Inflammatory macrophage treated with lipopolysaccharide for 4 hours (primary cell): ENCODE measurements around the gene ASB18.

ENCODE experiments used
- DNase-seq: peaks from one replicate; pipeline ENCODE4 v3.0.0-alpha.2; 2020

ASB18 gene

GRCh38 chr2:236241181-236242056 lies 22.8 kb downstream of the ASB18 start:
- DNase-seq, result no peak

DNA sequence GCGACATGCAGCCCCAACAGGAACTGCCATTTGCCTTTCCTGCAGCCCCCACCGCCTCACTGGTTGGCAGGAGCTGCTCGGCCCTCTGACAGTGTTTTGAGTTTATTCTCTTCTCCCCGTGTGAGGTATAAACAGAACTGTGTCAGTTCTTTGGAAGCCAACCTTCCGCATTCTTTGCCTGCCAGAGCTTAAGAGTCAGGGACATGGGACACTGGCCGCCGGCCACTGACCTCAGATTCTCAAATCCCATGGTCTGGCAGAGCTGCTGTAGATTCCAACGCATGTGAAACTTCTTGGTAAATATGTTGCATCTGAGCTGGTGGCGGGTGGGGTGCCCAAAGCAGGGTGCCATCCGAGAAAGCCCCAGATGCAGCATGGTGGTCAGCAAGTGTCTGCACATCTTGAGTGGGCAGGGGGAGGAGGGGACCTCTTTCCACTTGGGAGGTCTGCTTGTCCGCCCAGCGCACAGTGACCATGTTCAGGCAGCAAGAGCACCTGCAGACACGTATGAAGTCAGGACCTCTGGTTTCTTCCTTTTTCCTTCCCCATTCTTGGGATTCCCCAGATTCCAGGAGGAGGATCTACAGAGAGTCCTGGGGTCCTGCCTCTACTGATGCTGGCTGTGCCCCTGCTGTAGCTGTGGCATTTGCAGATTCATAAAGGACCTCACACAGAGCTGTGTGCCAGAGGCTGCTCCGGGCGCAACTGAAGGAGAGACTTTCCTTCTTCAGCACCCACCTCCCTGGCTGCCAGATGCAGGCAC lies 23.8 kb downstream of the ASB18 start:
- DNase-seq, result no peak

GRCh38 chr2:236239276-236240065 lies 24.7 kb downstream of the ASB18 start:
- no peak for DNase-seq

DNA sequence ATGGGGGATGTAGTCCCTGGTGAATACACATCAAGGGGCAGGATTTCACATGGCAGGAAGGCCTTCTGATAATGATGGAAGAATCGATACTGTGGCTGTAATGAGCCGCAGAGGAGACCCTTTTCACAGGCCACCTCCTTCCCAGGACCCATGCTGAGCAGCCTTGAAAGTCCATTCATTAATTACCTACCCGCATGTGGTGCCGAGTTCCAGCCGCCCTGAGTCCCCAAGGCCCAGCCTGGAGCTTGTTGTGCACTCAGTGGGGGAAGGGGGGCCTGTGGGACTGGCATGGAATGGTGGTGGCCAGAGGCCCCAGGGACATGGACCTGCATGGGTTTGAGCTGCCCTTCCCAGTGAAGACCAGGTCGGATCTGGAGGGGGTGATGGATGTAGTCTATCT lies 25.5 kb downstream of the ASB18 start:
- DNase-seq, result no peak

DNA sequence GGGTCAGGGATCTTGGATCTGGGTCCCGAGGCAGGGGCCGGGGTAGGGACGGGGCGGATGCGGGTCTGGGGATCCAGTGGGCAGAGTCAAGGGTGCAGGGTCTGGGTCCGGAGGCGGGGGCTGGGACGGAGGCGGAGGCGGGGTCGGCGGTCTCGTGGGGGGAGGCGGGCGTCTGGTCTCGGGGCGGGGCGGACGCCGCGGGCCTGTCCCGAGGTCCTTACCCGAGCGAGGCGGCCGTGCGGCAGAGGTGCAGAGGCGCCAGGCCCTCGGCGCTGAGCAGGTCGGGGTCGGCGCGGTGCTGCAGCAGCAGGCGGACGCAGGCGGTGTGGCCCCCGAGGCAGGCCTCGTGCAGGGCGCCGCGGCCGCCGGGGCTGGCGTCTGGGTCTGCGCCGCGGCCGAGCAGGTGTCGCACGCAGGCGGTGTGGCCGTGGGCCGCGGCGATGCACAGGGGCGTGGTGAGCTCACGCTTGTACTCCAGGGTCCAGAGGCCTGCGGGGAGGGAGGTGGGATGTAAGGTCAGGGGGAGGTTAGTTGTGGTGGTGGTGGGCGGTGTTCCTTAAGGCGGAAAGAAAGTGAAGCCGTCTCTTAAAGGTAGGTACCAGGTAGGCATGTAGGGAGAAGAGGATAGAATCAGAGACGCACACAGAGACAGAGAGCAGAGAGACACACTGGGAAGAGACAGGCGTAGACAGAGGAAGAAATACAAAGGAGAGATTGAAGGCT lies 26.6 kb downstream of the ASB18 start:
- no peak for DNase-seq

DNA sequence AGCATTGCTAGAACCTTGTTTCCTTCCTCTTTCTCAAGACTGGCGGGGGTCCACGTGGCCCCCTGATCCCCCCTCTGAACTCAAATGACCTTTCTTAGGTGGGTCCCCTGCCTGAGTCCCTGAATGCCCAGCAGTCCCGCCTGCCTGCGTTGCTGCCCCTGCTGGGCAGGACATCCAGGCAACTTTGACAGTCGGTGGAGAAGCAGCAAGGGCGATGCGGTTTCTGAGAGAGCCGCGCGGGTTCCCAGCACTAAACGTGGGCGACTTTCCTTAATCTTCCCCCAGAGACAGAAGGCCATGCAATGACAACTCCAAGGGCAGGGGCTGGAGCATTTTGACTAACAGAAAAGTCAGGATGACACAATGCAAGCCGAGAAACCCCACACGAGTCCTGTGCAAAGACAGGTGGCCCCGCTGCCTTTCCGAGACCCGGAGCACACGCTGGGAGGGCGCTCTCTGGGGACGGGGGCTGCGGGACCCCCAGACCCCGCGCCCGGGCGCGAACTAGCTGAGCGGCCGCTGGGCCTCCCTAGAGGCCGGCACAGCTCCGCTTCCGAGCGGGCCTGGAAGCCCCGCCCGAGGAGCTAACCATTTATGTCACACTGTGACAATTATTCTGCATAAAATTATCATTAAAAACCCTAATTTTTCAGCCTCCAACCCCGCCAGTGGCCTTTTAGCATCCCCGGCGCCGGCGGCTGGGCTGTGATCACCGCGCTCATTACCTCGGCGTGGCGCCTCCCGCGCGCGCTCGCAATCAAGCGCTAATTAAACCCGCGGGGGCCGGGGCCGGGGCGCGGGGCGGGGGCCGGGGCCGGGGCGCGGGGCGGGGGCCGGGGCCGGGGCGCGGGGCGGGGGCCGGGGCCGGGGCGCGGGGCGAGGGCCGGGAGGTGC lies 27.4 kb downstream of the ASB18 start:
- no peak for DNase-seq

DNA sequence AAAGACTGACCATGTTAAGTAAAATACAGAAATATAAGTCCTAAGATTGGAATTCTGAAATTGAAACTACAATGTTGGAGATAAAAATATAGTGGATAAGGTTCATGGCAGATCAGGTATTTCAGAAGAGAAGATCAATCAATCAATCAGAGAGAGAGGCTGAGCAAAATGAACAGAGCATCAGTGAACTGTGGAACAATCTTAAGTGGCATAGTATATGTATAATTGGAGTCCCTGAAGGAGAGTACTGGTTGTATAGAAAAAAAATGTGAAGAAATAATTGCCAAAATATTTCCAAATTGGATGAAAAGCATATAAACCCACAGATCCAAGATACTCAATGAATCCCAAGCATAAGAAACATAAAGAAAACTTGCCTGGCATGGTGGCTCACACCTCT lies 35.0 kb downstream of the ASB18 start:
- DNase-seq, result no peak

DNA sequence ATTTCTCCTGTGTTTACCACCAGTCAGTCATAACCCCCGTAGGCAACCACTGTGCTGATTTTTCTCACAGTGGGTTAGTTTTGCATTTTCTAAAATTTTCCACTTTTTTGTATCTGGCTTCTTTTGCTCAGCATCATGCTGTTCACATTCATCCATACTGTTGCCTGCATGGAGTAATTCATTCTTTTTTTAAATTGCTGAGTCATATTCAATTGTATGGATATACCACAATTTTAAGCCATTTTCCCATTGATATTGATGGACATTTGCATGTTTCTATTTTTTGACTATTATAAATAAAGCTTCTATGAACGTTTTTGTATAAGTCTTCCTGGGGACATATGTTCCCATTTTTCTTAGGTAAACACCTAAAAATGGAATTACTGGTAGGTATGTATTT lies 40.5 kb downstream of the ASB18 start:
- no peak for DNase-seq

GRCh38 chr2:236221798-236222197 lies 42.4 kb downstream of the ASB18 start:
- no peak for DNase-seq

- DNase-seq, result no peak
Observed at GRCh38 chr2:236219411-236219810, 44.8 kb downstream of the ASB18 start.

- DNase-seq, result no peak
Observed at GRCh38 chr2:236217926-236218325, 46.3 kb downstream of the ASB18 start.

- no peak for DNase-seq
Observed at GRCh38 chr2:236216711-236217110, 47.5 kb downstream of the ASB18 start.

- DNase-seq, result no peak
Observed at GRCh38 chr2:236215761-236216333, 48.4 kb downstream of the ASB18 start.

- DNase-seq, result no peak
Observed at GRCh38 chr2:236215196-236215595, 49.0 kb downstream of the ASB18 start.

DNA sequence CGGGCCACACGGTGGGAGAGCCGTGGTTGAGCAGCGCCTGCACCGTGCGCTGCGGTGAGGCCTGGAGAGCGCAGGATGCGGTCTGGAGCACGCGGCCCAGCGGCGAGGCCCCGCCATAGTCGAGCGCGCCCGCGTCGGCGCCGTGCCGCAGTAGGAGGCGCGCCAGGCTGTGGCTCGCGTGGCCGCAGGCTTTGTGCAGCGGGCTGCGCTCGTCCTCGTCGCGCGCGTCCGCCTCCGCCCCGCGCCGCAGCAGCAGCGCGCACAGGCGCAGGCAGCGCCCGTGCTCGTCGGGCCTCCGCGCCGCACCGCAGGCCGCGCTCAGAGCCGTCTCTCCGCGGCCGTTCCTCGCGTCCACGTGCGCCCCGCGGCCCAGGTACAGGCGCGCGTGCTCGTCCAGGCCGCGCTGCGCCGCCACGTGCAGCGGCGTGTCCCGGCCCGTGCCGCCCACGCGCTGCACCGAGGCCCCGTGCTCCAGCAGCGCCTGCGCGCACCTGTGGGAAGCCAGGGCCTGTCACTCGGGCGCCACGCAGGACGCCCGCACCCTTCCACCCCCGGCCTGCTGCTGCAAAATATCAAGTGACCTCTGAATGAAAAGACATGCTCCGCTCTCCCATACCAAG lies 49.7 kb downstream of the ASB18 start:
- no peak for DNase-seq

DNA sequence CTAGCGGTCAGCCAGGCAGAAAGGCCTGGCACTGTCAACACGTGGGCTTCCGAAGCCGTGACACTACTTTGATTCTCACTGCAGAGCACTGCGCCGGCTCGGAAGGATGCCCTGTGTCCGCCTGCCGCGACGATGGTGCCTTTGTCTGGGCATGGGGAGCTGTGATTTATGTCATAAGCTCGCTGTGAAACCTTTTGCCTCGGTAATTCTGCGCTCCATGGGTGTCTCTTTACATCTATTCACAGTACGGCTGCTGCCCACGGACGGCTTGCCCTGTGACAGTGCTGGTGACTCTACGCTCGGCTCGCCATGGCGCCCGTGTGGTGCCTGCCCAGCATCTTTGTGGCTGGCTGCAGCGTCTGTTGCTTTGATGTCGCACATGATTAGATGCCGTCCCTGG lies 52.9 kb downstream of the ASB18 start:
- no peak for DNase-seq

DNA sequence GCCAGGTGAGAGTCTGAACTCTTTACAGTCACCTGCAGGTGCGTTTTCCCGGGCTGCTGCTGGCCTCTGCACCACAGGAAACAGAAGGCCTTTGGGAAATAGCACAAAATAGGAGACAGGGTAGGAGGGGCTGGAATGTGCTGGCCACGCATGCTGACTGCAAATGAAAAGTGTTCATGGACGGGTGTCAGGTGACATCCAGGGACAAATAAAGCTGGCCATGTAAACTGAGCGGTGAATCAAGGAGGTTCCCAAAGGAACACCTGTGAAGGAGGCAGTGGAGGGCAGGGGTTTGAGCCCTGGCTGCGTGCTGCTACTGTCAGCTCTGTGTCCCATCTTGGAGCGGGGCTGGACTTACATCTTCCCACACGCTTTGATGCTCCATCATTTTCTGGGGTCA lies 53.7 kb downstream of the ASB18 start:
- no peak for DNase-seq

GRCh38 chr2:236209996-236210395 lies 54.2 kb downstream of the ASB18 start:
- DNase-seq, result no peak

- no peak for DNase-seq
Observed at GRCh38 chr2:236209535-236209934, 54.7 kb downstream of the ASB18 start.

- no peak for DNase-seq
Observed at GRCh38 chr2:236208019-236208926, 55.9 kb downstream of the ASB18 start.
